Epithelial cell of esophagus (primary cell): ENCODE data around the gene LGALS4.
"Not testable (repeated sequence)": the region's sequence is repeated elsewhere in the genome, so short reads cannot be mapped to it uniquely, and the experiment has no call there.

Experiments used
- DNase-seq: peaks from one replicate; pipeline ENCODE4 v3.0.0; 2010; ENCODE audit warnings: low read depth
- H3K4me3 ChIP-seq: 2 replicates; pipeline ENCODE4 v1.5.1; 2011; ENCODE audit warnings: mild to moderate bottlenecking, low read length, control low read depth
- TF ChIP-seq, protein P1 (sequence below): IDR thresholded peaks from 2 replicates; pipeline ENCODE4 v1.5.1; 2011; ENCODE audit warnings: low read depth, mild to moderate bottlenecking, low read length, control low read depth, inconsistent platforms; ENCODE audit not compliant: insufficient read depth; ENCODE audit errors: missing control alignments

LGALS4 gene

GRCh38 chr19:38830039-38830733, 17.4 kb upstream of the LGALS4 start:
- no peak for DNase-seq
- TF ChIP-seq, protein P1, sequence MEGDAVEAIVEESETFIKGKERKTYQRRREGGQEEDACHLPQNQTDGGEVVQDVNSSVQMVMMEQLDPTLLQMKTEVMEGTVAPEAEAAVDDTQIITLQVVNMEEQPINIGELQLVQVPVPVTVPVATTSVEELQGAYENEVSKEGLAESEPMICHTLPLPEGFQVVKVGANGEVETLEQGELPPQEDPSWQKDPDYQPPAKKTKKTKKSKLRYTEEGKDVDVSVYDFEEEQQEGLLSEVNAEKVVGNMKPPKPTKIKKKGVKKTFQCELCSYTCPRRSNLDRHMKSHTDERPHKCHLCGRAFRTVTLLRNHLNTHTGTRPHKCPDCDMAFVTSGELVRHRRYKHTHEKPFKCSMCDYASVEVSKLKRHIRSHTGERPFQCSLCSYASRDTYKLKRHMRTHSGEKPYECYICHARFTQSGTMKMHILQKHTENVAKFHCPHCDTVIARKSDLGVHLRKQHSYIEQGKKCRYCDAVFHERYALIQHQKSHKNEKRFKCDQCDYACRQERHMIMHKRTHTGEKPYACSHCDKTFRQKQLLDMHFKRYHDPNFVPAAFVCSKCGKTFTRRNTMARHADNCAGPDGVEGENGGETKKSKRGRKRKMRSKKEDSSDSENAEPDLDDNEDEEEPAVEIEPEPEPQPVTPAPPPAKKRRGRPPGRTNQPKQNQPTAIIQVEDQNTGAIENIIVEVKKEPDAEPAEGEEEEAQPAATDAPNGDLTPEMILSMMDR = no peak
- no peak overlapping the region for H3K4me3 ChIP-seq

GRCh38 chr19:38829203-38829602, 16.5 kb upstream of the LGALS4 start:
- H3K4me3 ChIP-seq = not testable (repeated sequence)
- peak; percentile 30 for DNase-seq

- H3K4me3 ChIP-seq = no peak overlapping the region
- TF ChIP-seq, protein P1 = no peak
- no peak for DNase-seq
These were observed 14.3 kb upstream of the LGALS4 start for GRCh38 chr19:38826856-38827551.

DNA sequence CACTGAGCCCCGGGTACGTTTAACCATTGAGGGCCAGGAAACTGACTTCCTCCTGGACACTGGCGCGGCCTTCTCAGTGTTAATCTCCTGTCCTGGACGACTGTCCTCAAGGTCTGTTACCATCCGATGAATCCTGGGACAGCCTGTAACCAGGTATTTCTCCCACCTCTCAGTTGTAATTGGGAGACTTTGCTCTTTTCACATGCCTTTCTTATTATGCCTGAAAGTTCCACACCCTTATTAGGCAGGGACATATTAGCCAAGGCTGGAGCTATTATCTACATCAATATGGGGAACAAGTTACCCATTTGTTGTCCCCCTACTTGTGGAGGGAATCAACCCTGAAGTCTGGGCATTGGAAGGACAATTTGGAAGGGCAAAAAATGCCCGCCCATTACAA, 13.2 kb upstream of the LGALS4 start:
- not testable (repeated sequence) for DNase-seq, H3K4me3 ChIP-seq

DNA sequence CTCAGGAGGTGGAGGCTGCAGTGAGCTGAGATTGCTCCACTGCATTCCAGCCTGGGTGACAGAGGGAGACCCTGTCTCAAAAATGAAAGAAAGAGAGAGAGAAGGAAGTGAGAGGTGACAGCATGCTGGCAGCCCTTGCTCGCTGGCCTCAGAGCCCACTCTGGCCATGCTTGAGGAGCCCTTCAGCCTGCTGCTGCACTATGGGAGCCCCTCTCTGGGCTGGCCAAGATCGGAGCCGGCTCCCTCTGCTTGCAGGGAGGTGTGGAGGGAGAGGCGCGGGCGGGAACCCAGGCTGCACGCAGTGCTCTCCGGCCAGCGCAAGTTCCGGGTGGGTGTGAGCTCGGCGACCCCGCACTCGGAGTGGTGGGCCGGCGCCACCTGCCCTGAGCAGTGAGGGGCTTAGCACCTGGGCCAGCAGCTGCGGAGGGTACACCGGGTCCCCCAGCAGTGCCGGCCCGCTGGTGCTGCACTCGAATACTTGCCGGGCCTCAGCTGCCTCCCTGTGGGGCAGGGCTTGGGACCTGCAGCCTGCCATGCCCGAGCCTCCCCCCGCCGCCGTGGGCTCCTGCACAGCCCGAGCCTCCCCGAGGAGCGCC, 8.6 kb upstream of the LGALS4 start:
- not testable (repeated sequence) for H3K4me3 ChIP-seq, DNase-seq

GRCh38 chr19:38819231-38819920, 6.6 kb upstream of the LGALS4 start:
- TF ChIP-seq, protein P1 = no peak
- no peak for DNase-seq
- H3K4me3 ChIP-seq = no peak overlapping the region

DNA sequence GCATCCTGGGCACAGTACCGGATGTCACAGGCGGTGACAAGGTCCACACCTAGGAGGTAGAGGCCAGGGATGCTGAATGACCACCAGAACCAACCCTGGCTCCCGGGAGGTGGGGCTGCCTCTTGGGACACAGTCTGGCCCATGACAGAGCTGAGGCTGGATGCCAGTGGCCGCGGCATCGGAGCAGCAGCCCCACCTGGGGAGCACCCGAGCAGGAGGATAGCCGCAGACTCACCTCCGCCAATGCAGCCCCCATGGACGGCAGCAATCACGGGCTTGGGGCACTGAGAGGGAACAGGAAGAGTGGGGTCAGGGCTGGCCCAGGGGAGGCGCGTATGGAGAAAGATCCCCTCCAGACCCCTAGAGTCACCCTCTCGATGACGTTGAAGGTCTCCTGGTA, 4.3 kb upstream of the LGALS4 start:
- DNase-seq = no peak
- TF ChIP-seq, protein P1 = no peak

DNA sequence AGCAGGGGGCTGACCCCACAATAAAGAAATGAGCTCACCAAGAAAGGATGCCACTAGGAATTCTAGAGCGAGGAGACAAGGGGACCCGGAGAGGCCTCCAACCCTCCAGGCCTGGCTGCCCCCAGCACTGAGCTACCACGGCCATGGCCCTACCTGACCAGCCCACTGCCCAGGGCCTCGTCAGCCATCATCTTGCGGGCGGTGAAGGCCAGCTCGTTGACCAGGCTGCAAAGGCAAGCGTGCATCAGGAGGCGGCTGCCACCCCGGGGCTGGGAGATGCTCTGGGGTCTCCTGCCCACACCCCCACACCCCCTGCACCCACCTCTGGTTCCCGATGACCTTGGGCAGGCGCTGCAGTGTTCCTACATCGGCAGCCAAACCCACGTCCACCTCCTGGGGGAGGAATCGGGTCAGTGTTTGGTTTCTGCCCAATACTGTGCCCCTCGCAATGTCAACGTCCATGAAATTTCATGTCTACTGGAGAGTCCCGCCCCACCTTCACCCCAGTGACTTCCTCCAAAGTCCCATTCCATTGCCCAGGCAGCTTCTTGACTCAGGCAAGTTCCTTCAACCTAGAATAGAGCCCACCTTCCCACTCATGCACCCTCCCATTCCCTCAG, 3.5 kb upstream of the LGALS4 start:
- TF ChIP-seq, protein P1 = no peak
- no peak overlapping the region for H3K4me3 ChIP-seq
- DNase-seq = no peak

More for the DNA sequence above, 4.3 kb upstream of the LGALS4 start:
- H3K4me3 ChIP-seq = no peak overlapping the region
